HCT116 (cell line): ENCODE data around the gene ARFGAP1. TPM values are rescaled to one million over a fixed set of nuclear protein-coding genes. Genes with fewer than 3 reads are reported as not detected.

Source experiments
- ATAC-seq: fragments of 200-7000 bp; cut with Tn5 transposase; 2 replicates; pipeline ENCODE4 v1.9.1; 2020; ENCODE audit warnings: mild to moderate bottlenecking, moderate library complexity
- BruUV-seq: library from RNA; stranded (reverse); fragments of 400-500 nt; replicated peaks from 2 replicates; lab custom pipeline; 2021; lab: Mats Ljungman, UMichigan
- CTCF ChIA-PET: fragments of 300-600 bp; sonication (Branson Sonifier 250); formaldehyde crosslinking; loops from one replicate; lab custom pipeline; 2021; ENCODE audit warnings: antibody characterized with exemption; lab: Charles Lee
- POLR2A ChIA-PET: fragments of 300-600, 350-600 bp; sonication (Branson Sonifier 250); formaldehyde crosslinking; loops from one replicate; lab custom pipeline; 2021; ENCODE audit warnings: antibody characterized with exemption; lab: Charles Lee
- RAD21 ChIA-PET, 2 experiments: fragments of 300-600 bp; sonication (Branson Sonifier 250); formaldehyde crosslinking; loops; one replicate each; lab custom pipeline; 2023; ENCODE audit warnings: low total read pairs in 2 of 2; ENCODE audit not compliant: uncharacterized antibody in 2 of 2, unreplicated experiment in 2 of 2, low non-redundant PET in 1 of 2; lab: Charles Lee
- DNase-seq: peaks from one replicate; pipeline ENCODE4 v3.0.0-alpha.2; 2010; ENCODE audit warnings: low read depth, low spot score
- H2AFZ ChIP-seq: fragments of 200-600 bp; shearing (Covaris generic), sonication (generic); 2 replicates; pipeline ENCODE4 v1.6.1; 2017; ENCODE audit warnings: low read depth, mixed run types, mixed read lengths, antibody characterized with exemption, low read length; ENCODE audit not compliant: poor library complexity, severe bottlenecking
- H3K27ac ChIP-seq: 2 replicates; pipeline ENCODE4 v1.5.1; 2012; ENCODE audit warnings: low read depth, low read length
- H3K27me3 ChIP-seq: fragments of 200-600 bp; sonication (generic); 2 replicates; pipeline ENCODE4 v1.6.1; 2016; ENCODE audit warnings: mixed run types, low read length, mixed read lengths; ENCODE audit not compliant: insufficient read depth
- H3K36me3 ChIP-seq, 2 experiments: fragments of 200-500 bp in 1 of 2; fragments of 200-600 bp in 1 of 2; sonication (Bioruptor generic) in 1 of 2; sonication (generic) in 1 of 2; 2 replicates each; pipeline versions ENCODE4 v1.5.1 to v1.6.1; 2014 to 2016; ENCODE audit warnings: low read length in 2 of 2, inconsistent platforms in 1 of 2, mixed read lengths in 1 of 2, mixed run types in 1 of 2; ENCODE audit not compliant: insufficient read depth in 2 of 2, control insufficient read depth in 1 of 2
- H3K4me1 ChIP-seq, 2 experiments: fragments of 200-600 bp in 1 of 2; sonication (generic) in 1 of 2; 2 replicates each; pipeline versions ENCODE4 v1.5.1 to v1.6.1; 2012 to 2017; ENCODE audit warnings: low read length in 2 of 2, inconsistent platforms in 1 of 2, mild to moderate bottlenecking in 1 of 2, mixed read lengths in 1 of 2, mixed run types in 1 of 2, moderate library complexity in 1 of 2; ENCODE audit not compliant: insufficient read depth in 2 of 2, control insufficient read depth in 1 of 2
- H3K4me2 ChIP-seq: fragments of 200-600 bp; sonication (generic); 2 replicates; pipeline ENCODE4 v1.6.1; 2017; ENCODE audit warnings: mixed run types, low read length, mixed read lengths
- H3K4me3 ChIP-seq, 2 experiments: fragments of 200-600 bp in 1 of 2; sonication (generic) in 1 of 2; replicated peaks in 1 of 2; 2 replicates each; pipeline ENCODE4 v1.5.1; 2011 to 2016; ENCODE audit warnings: low read length in 2 of 2, control low read depth in 1 of 2, low read depth in 1 of 2, mild to moderate bottlenecking in 1 of 2, mixed read lengths in 1 of 2, mixed run types in 1 of 2
- H3K79me2 ChIP-seq: fragments of 200-600 bp; sonication (generic); 2 replicates; pipeline ENCODE4 v1.6.1; 2017; ENCODE audit warnings: mild to moderate bottlenecking, mixed run types, low read length, moderate library complexity, mixed read lengths; ENCODE audit not compliant: insufficient read depth
- H3K9ac ChIP-seq: fragments of 200-600 bp; sonication (generic); 2 replicates; pipeline ENCODE4 v1.6.1; 2016; ENCODE audit warnings: low read length, mixed read lengths
- H3K9me2 ChIP-seq: fragments of 200-600 bp; sonication (generic), shearing (Covaris generic); 2 replicates; pipeline ENCODE4 v1.6.1; 2017; ENCODE audit warnings: mixed run types, mild to moderate bottlenecking, moderate library complexity; ENCODE audit not compliant: insufficient read depth
- H3K9me3 ChIP-seq, 2 experiments: fragments of 200-500 bp in 1 of 2; fragments of 200-600 bp in 1 of 2; sonication (Bioruptor generic) in 1 of 2; sonication (generic) in 1 of 2; 2 replicates each; pipeline ENCODE4 v1.6.1; 2014 to 2017; ENCODE audit warnings: low read length in 2 of 2, mixed read lengths in 2 of 2, inconsistent platforms in 1 of 2, low read depth in 1 of 2, mild to moderate bottlenecking in 1 of 2, mixed run types in 1 of 2, moderate library complexity in 1 of 2; ENCODE audit not compliant: control insufficient read depth in 1 of 2, insufficient read depth in 1 of 2
- H4K20me1 ChIP-seq: fragments of 200-600 bp; sonication (generic), shearing (Covaris generic); 2 replicates; pipeline ENCODE4 v1.6.1; 2017; ENCODE audit warnings: mixed run types, mild to moderate bottlenecking, moderate library complexity; ENCODE audit not compliant: insufficient read depth
- CBX3 ChIP-seq: IDR thresholded peaks from 2 replicates; pipeline ENCODE4 v1.6.1; 2012; ENCODE audit warnings: low read depth
- CTCF ChIP-seq, 3 experiments: fragments of 200-600 bp in 1 of 3; sonication (generic) in 1 of 3; IDR thresholded peaks in 2 of 3; conservative IDR thresholded peaks in 1 of 3; 2 replicates each; pipeline ENCODE4 v1.5.1; 2012 to 2017; ENCODE audit warnings: low read depth in 2 of 3, low read length in 2 of 3, antibody characterized with exemption in 1 of 3, borderline replicate concordance in 1 of 3, control low read depth in 1 of 3, mild to moderate bottlenecking in 1 of 3, mixed read lengths in 1 of 3, mixed run types in 1 of 3, moderate library complexity in 1 of 3; ENCODE audit not compliant: insufficient read depth in 1 of 3
- EGR1 ChIP-seq: IDR thresholded peaks from 2 replicates; pipeline ENCODE4 v1.6.1; 2012; ENCODE audit warnings: low read depth
- ELF1 ChIP-seq: IDR thresholded peaks from 2 replicates; pipeline ENCODE4 v1.6.1; 2012; ENCODE audit warnings: low read depth, borderline replicate concordance
- EZH2 ChIP-seq: fragments of 200-600 bp; sonication (generic); IDR thresholded peaks from 2 replicates; pipeline ENCODE4 v1.6.1; 2017; ENCODE audit warnings: antibody characterized with exemption, mixed run types
- EZH2phosphoT487 ChIP-seq: fragments of 200-600 bp; IDR thresholded peaks from 2 replicates; pipeline ENCODE4 v1.6.1; 2018; ENCODE audit warnings: antibody characterized with exemption, borderline replicate concordance
- FOSL1 ChIP-seq: IDR thresholded peaks from 2 replicates; pipeline ENCODE4 v1.6.1; 2012; ENCODE audit warnings: low read depth
- JUND ChIP-seq: IDR thresholded peaks from 2 replicates; pipeline ENCODE4 v1.6.1; 2012
- MAX ChIP-seq: IDR thresholded peaks from 2 replicates; pipeline ENCODE4 v1.6.1; 2012
- POLR2A ChIP-seq: IDR thresholded peaks from 2 replicates; pipeline ENCODE4 v1.7.0; 2011; ENCODE audit warnings: borderline replicate concordance; ENCODE audit not compliant: insufficient read depth, insufficient read length; ENCODE audit errors: extremely low read depth
- POLR2AphosphoS5 ChIP-seq: IDR thresholded peaks from 2 replicates; pipeline ENCODE4 v1.6.1; 2011; ENCODE audit warnings: mild to moderate bottlenecking, low read depth, low read length, moderate library complexity
- RAD21 ChIP-seq: IDR thresholded peaks from 2 replicates; pipeline ENCODE4 v1.6.1; 2012; ENCODE audit warnings: low read depth, mild to moderate bottlenecking
- REST ChIP-seq: IDR thresholded peaks from 2 replicates; pipeline ENCODE4 v1.6.1; 2012; ENCODE audit warnings: low read depth
- SIN3A ChIP-seq: IDR thresholded peaks from 2 replicates; pipeline ENCODE4 v1.6.1; 2012; ENCODE audit warnings: low read depth
- YY1 ChIP-seq: IDR thresholded peaks from 2 replicates; pipeline ENCODE4 v1.6.1; 2011; ENCODE audit warnings: low read length, low read depth, moderate library complexity, mild to moderate bottlenecking; ENCODE audit not compliant: insufficient replicate concordance; ENCODE audit errors: extremely low read depth
- ZBTB33 ChIP-seq: IDR thresholded peaks from 2 replicates; pipeline ENCODE4 v1.6.1; 2011; ENCODE audit warnings: mild to moderate bottlenecking, low read length, moderate library complexity; ENCODE audit not compliant: insufficient replicate concordance; ENCODE audit errors: extremely low read depth
- ZFX ChIP-seq: fragments of 450-650 bp; IDR thresholded peaks from 2 replicates; pipeline ENCODE4 v1.6.1; 2017
- ZNF274 ChIP-seq: fragments of 200-500 bp; sonication (Bioruptor generic); IDR thresholded peaks from 2 replicates; pipeline ENCODE4 v1.6.1; 2014; ENCODE audit warnings: mild to moderate bottlenecking, low read depth, low read length, inconsistent platforms
- intact Hi-C: fragments of 100-400 bp; cut with micrococcal nuclease; formaldehyde crosslinking; loops from 2 replicates; pipeline ENCODE4 v1.10.0; 2022
- total RNA-seq: library from RNA; stranded (reverse); gene quantifications from one replicate; pipeline ENCODE4 v1.2.1, GENCODE V29; 2021; ENCODE audit not compliant: unreplicated experiment
- TF ChIP-seq, protein P1 (sequence below): IDR thresholded peaks from 2 replicates; pipeline ENCODE4 v1.6.1; 2012

Gene ARFGAP1
- total RNA-seq, 1 experiment from 2014 or later = 94.4 TPM

GRCh38 chr20:63322146-63322932, 49.7 kb downstream of the ARFGAP1 start:
- no peak overlapping the region for H3K4me2 ChIP-seq
- H3K79me2 ChIP-seq = no peaks in the 10 kb centered on the region
- H3K27ac ChIP-seq = no peak overlapping the region
- H2AFZ ChIP-seq = no peak overlapping the region
- POLR2A ChIA-PET = no interaction called here
- no peaks in the 10 kb centered on the region for H3K9me2 ChIP-seq
- RAD21 ChIA-PET = no interaction called here
- H4K20me1 ChIP-seq = no peaks in the 10 kb centered on the region
- ATAC-seq = no peak
- H3K27me3 ChIP-seq = no peaks in the 10 kb centered on the region
- no peak for TF ChIP-seq SIN3A
- no peak for TF ChIP-seq ZNF274
- TF ChIP-seq CBX3 = no peak
- TF ChIP-seq ZFX = no peak
- no peak for TF ChIP-seq JUND
- no peak for TF ChIP-seq ZBTB33
- no peak for TF ChIP-seq REST
- TF ChIP-seq RAD21 = no peak
- no peak for TF ChIP-seq EZH2phosphoT487
- TF ChIP-seq, protein P1, sequence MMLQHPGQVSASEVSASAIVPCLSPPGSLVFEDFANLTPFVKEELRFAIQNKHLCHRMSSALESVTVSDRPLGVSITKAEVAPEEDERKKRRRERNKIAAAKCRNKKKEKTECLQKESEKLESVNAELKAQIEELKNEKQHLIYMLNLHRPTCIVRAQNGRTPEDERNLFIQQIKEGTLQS = no peak
- TF ChIP-seq EGR1 = no peak
- no peak for TF ChIP-seq CTCF (IDR thresholded peaks at IDR 0.05 in 2 of 3, conservative IDR thresholded peaks at IDR 0.05 in 1 of 3; ENCODE audit: borderline replicate concordance in 1 of 3, insufficient read depth in 1 of 3, low read depth in 2 of 3, low read length in 2 of 3)
- no peak for TF ChIP-seq YY1
- no peak for TF ChIP-seq FOSL1
- TF ChIP-seq EZH2 = no peak
- no peak for TF ChIP-seq MAX
- no peak for TF ChIP-seq POLR2AphosphoS5
- no peak for TF ChIP-seq POLR2A
- no peak for TF ChIP-seq ELF1
- no peak overlapping the region for H3K4me3 ChIP-seq
- no peak for DNase-seq
- CTCF ChIA-PET = no interaction called here
- H3K9ac ChIP-seq = no peak overlapping the region
- BruUV-seq = no TSS peak
- H3K36me3 ChIP-seq = no peaks in the 10 kb centered on the region
- no peaks in the 10 kb centered on the region for H3K9me3 ChIP-seq
- intact Hi-C loops = no loop called here
- H3K4me1 ChIP-seq = peaks cover 0 to 8% of the 10 kb centered on the region in 2 experiments; a peak in 2 of 4 replicates
